ENCODE measurements around the gene PAX5. TPM values are rescaled to one million over a fixed set of nuclear protein-coding genes. Genes with fewer than 3 reads are reported as not detected.

Gene PAX5
- total RNA-seq, 1 experiment from 2014 or later, result 6.6 TPM

DNA sequence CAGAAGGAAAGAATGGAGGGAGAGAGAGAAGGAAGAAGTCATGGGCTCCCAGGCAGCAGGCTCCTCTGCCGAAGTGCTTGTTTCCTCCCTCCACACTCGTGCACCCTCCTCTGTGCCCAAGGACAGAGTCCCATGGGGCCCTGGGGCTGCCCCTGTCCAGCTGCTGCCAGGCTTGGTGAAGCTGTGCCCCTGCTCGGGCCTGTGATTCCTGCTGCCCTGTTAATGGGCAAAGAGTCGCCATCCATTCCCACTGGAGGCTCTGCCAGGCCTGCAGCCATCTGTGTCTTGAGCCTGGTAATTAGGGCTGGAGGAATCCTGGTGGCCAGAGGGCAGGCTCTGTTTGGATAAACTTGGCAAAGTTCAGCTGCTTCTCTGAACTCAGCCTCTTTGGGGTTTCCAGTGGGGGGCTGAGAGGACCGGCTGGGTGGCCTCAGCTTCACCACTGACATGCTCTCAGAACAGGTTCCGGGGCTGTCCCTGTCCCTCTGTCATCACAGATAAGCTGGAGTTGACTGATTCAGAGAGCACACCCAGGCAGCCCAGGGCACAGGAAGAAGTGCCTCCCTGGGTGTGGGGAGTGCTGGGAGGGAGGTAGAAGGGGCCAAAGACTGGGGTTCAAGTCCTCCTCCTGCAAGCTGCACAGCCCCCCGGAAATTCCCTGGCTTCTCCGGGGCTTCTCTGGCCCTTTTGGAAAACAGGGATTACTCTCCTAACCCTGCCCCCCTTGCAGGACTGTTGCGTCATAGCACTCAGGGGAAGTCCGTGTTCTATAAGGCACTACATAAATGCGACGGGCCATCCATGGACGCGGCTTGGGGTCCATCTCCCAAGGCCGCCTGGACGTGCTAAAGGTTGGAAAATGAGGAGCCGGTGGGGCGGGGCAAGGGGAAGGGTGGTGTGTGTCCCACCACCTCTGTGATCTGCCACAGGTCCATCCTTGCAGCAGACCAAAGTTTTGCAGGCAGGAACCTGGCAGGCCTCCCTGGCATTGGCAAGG lies 154.8 kb downstream of the PAX5 start:
- TF ChIP-seq NR2C2 (CRISPR knock-in tag; IDR thresholded peaks at IDR 0.05), result no peak
- TF ChIP-seq, protein P1, sequence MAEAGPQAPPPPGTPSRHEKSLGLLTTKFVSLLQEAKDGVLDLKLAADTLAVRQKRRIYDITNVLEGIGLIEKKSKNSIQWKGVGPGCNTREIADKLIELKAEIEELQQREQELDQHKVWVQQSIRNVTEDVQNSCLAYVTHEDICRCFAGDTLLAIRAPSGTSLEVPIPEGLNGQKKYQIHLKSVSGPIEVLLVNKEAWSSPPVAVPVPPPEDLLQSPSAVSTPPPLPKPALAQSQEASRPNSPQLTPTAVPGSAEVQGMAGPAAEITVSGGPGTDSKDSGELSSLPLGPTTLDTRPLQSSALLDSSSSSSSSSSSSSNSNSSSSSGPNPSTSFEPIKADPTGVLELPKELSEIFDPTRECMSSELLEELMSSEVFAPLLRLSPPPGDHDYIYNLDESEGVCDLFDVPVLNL (CRISPR knock-in tag; IDR thresholded peaks at IDR 0.05; ENCODE audit: borderline replicate concordance, low read depth), result no peak
- TF ChIP-seq PRRX2 (CRISPR knock-in tag; IDR thresholded peaks at IDR 0.05), result no peak
- TF ChIP-seq, protein P2, sequence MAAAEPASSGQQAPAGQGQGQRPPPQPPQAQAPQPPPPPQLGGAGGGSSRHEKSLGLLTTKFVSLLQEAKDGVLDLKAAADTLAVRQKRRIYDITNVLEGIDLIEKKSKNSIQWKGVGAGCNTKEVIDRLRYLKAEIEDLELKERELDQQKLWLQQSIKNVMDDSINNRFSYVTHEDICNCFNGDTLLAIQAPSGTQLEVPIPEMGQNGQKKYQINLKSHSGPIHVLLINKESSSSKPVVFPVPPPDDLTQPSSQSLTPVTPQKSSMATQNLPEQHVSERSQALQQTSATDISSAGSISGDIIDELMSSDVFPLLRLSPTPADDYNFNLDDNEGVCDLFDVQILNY (CRISPR knock-in tag; IDR thresholded peaks at IDR 0.05), result no peak
- TF ChIP-seq, protein P3, sequence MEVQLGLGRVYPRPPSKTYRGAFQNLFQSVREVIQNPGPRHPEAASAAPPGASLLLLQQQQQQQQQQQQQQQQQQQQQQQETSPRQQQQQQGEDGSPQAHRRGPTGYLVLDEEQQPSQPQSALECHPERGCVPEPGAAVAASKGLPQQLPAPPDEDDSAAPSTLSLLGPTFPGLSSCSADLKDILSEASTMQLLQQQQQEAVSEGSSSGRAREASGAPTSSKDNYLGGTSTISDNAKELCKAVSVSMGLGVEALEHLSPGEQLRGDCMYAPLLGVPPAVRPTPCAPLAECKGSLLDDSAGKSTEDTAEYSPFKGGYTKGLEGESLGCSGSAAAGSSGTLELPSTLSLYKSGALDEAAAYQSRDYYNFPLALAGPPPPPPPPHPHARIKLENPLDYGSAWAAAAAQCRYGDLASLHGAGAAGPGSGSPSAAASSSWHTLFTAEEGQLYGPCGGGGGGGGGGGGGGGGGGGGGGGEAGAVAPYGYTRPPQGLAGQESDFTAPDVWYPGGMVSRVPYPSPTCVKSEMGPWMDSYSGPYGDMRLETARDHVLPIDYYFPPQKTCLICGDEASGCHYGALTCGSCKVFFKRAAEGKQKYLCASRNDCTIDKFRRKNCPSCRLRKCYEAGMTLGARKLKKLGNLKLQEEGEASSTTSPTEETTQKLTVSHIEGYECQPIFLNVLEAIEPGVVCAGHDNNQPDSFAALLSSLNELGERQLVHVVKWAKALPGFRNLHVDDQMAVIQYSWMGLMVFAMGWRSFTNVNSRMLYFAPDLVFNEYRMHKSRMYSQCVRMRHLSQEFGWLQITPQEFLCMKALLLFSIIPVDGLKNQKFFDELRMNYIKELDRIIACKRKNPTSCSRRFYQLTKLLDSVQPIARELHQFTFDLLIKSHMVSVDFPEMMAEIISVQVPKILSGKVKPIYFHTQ (CRISPR knock-in tag; IDR thresholded peaks at IDR 0.05), result no peak
- TF ChIP-seq NR1H2 (CRISPR knock-in tag; IDR thresholded peaks at IDR 0.05), result no peak
- TF ChIP-seq, protein P4, sequence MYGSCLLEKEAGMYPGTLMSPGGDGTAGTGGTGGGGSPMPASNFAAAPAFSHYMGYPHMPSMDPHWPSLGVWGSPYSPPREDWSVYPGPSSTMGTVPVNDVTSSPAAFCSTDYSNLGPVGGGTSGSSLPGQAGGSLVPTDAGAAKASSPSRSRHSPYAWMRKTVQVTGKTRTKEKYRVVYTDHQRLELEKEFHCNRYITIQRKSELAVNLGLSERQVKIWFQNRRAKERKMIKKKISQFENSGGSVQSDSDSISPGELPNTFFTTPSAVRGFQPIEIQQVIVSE (CRISPR knock-in tag; IDR thresholded peaks at IDR 0.05; ENCODE audit: borderline replicate concordance), result no peak
- TF ChIP-seq, protein P5, sequence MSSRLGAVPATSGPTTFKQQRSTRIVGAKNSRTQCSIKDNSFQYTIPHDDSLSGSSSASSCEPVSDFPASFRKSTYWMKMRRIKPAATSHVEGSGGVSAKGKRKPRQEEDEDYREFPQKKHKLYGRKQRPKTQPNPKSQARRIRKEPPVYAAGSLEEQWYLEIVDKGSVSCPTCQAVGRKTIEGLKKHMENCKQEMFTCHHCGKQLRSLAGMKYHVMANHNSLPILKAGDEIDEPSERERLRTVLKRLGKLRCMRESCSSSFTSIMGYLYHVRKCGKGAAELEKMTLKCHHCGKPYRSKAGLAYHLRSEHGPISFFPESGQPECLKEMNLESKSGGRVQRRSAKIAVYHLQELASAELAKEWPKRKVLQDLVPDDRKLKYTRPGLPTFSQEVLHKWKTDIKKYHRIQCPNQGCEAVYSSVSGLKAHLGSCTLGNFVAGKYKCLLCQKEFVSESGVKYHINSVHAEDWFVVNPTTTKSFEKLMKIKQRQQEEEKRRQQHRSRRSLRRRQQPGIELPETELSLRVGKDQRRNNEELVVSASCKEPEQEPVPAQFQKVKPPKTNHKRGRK (CRISPR knock-in tag; IDR thresholded peaks at IDR 0.05; ENCODE audit: borderline replicate concordance), result no peak
- no peak for TF ChIP-seq CBFB (CRISPR knock-in tag; IDR thresholded peaks at IDR 0.05; ENCODE audit: low read depth)
- no peak for TF ChIP-seq ATF1 (CRISPR knock-in tag; IDR thresholded peaks at IDR 0.05)
- TF ChIP-seq NFE2L1 (CRISPR knock-in tag; IDR thresholded peaks at IDR 0.05), result no peak
- TF ChIP-seq ZNF121 (CRISPR knock-in tag; IDR thresholded peaks at IDR 0.05), result no peak
- ATAC-seq (no peak), DNase-seq (ENCODE audit: low spot score) (no peak)
- ChIA-PET POLR2A (interaction anchor here (0.5 kb wide), 1 partner anchor 111 kb away, joined by 4 read pairs; no protein-coding TSS in a partner anchor), CTCF (interaction anchor here (0.9 to 1.0 kb wide), 3 partner anchors 13 to 101 kb away, joined by 3 to 4 read pairs (median 3); no protein-coding TSS in a partner anchor)
- no peaks in the 10 kb centered on the region for H3K27me3 Mint-ChIP-seq (ENCODE audit: low read depth)
- 0 out of 2 replicates have a peak, but pooled peaks cover 3% of the 10 kb centered on the region for H3K4me1 Mint-ChIP-seq
- no peak overlapping the region for H3K4me3 Mint-ChIP-seq
- H3K9me3 Mint-ChIP-seq, result peaks cover 14% of the 10 kb centered on the region
- no peak overlapping the region for H3K27ac Mint-ChIP-seq
- H3K36me3 Mint-ChIP-seq, result peaks cover 3% of the 10 kb centered on the region; the same call in 1 of the 2 replicates

DNA sequence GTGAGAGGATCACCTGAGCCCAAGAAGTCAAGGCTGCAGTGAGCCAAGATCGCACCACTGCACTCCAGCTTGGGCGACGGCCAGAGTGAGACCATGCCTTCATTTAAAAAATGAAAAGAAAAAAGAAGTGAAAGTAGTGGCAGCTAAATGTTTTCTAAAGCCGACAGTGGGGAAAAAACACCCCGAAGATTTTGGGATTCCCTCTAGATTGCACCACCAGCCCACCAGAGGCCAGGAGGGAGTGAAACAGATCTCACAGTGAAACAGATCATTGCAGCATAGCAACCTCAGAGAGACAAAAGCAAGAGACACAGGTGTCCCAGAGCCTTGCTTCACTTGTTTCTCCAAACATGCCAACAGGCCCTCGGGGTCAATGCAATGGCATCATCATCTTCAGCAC lies 156.8 kb downstream of the PAX5 start:
- ATAC-seq (no peak), DNase-seq (ENCODE audit: low spot score) (no peak)
- CTCF ChIA-PET, result no interaction called here
- TF ChIP-seq, protein P6, sequence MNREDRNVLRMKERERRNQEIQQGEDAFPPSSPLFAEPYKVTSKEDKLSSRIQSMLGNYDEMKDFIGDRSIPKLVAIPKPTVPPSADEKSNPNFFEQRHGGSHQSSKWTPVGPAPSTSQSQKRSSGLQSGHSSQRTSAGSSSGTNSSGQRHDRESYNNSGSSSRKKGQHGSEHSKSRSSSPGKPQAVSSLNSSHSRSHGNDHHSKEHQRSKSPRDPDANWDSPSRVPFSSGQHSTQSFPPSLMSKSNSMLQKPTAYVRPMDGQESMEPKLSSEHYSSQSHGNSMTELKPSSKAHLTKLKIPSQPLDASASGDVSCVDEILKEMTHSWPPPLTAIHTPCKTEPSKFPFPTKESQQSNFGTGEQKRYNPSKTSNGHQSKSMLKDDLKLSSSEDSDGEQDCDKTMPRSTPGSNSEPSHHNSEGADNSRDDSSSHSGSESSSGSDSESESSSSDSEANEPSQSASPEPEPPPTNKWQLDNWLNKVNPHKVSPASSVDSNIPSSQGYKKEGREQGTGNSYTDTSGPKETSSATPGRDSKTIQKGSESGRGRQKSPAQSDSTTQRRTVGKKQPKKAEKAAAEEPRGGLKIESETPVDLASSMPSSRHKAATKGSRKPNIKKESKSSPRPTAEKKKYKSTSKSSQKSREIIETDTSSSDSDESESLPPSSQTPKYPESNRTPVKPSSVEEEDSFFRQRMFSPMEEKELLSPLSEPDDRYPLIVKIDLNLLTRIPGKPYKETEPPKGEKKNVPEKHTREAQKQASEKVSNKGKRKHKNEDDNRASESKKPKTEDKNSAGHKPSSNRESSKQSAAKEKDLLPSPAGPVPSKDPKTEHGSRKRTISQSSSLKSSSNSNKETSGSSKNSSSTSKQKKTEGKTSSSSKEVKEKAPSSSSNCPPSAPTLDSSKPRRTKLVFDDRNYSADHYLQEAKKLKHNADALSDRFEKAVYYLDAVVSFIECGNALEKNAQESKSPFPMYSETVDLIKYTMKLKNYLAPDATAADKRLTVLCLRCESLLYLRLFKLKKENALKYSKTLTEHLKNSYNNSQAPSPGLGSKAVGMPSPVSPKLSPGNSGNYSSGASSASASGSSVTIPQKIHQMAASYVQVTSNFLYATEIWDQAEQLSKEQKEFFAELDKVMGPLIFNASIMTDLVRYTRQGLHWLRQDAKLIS (CRISPR knock-in tag; IDR thresholded peaks at IDR 0.05; ENCODE audit: borderline replicate concordance), result no peak
- TF ChIP-seq, protein P5 (CRISPR knock-in tag; IDR thresholded peaks at IDR 0.05; ENCODE audit: borderline replicate concordance), result no peak
- TF ChIP-seq TCF7 (CRISPR knock-in tag; IDR thresholded peaks at IDR 0.05; ENCODE audit: low read depth), result no peak
- TF ChIP-seq NFYB (CRISPR knock-in tag; conservative IDR thresholded peaks at IDR 0.05; ENCODE audit: low read depth), result no peak
- no peak for TF ChIP-seq SOX15 (CRISPR knock-in tag; IDR thresholded peaks at IDR 0.05)
- POLR2A ChIA-PET, result no interaction called here
- H3K27ac Mint-ChIP-seq, result no peak overlapping the region
- no peaks in the 10 kb centered on the region for H3K27me3 Mint-ChIP-seq (ENCODE audit: low read depth)
- peaks cover 3% of the 10 kb centered on the region; the same call in 1 of the 2 replicates for H3K36me3 Mint-ChIP-seq
- 0 out of 2 replicates have a peak, but pooled peaks cover 2% of the 10 kb centered on the region for H3K4me1 Mint-ChIP-seq
- H3K9me3 Mint-ChIP-seq, result peaks cover 14% of the 10 kb centered on the region
- no peak overlapping the region for H3K4me3 Mint-ChIP-seq

All from WTC11 (cell line).